HEK293 (cell line): ENCODE data around the gene IFFO2.

Experiments used
- ATF2 ChIP-seq: fragments of 450-650 bp; formaldehyde crosslinking; IDR thresholded peaks from 2 replicates; pipeline ENCODE4 v1.5.1; 2016; ENCODE audit warnings: missing biosample characterization, missing genetic modification characterization, low read depth
- BCL6B ChIP-seq: fragments of 450-650 bp; formaldehyde crosslinking; IDR thresholded peaks from 2 replicates; pipeline ENCODE4 v1.5.1; 2017; ENCODE audit warnings: missing biosample characterization, missing genetic modification characterization
- FEZF1 ChIP-seq: fragments of 450-650 bp; formaldehyde crosslinking; IDR thresholded peaks from 2 replicates; pipeline ENCODE4 v1.5.1; 2016; ENCODE audit warnings: missing biosample characterization, missing genetic modification characterization
- HOXA7 ChIP-seq: sonication (generic); formaldehyde crosslinking; IDR thresholded peaks from 2 replicates; pipeline ENCODE4 v1.8.1; 2022; ENCODE audit warnings: missing genetic modification reagents, borderline replicate concordance
- PRDM4 ChIP-seq: fragments of 450-650 bp; formaldehyde crosslinking; IDR thresholded peaks from 2 replicates; pipeline ENCODE4 v1.5.1; 2017; ENCODE audit warnings: missing biosample characterization, missing genetic modification characterization
- PRDM6 ChIP-seq: fragments of 450-650 bp; formaldehyde crosslinking; IDR thresholded peaks from 2 replicates; pipeline ENCODE4 v1.5.1; 2017; ENCODE audit warnings: missing biosample characterization, missing genetic modification characterization
- SP3 ChIP-seq: fragments of 450-650 bp; formaldehyde crosslinking; IDR thresholded peaks from 2 replicates; pipeline ENCODE4 v1.5.1; 2016; ENCODE audit warnings: missing biosample characterization, missing genetic modification characterization
- YY1 ChIP-seq: fragments of 450-650 bp; formaldehyde crosslinking; IDR thresholded peaks from 2 replicates; pipeline ENCODE4 v1.5.1; 2018; ENCODE audit warnings: missing biosample characterization, missing genetic modification characterization
- ZBTB21 ChIP-seq: fragments of 450-650 bp; formaldehyde crosslinking; IDR thresholded peaks from 2 replicates; pipeline ENCODE4 v1.5.1; 2017; ENCODE audit warnings: missing biosample characterization, missing genetic modification characterization
- ZBTB44 ChIP-seq: fragments of 450-650 bp; IDR thresholded peaks from 2 replicates; pipeline ENCODE4 v1.5.1; 2018; ENCODE audit warnings: missing biosample characterization, mild to moderate bottlenecking, missing genetic modification characterization
- ZEB2 ChIP-seq: fragments of 450-650 bp; formaldehyde crosslinking; IDR thresholded peaks from 2 replicates; pipeline ENCODE4 v1.5.1; 2016; ENCODE audit warnings: missing biosample characterization, missing genetic modification characterization
- ZFP3 ChIP-seq: fragments of 450-650 bp; formaldehyde crosslinking; IDR thresholded peaks from 2 replicates; pipeline ENCODE4 v1.5.1; 2016; ENCODE audit warnings: low read depth, missing biosample characterization, missing genetic modification characterization
- ZFP41 ChIP-seq: fragments of 450-650 bp; formaldehyde crosslinking; IDR thresholded peaks from 2 replicates; pipeline ENCODE4 v1.5.1; 2016; ENCODE audit warnings: missing biosample characterization, missing genetic modification characterization, borderline replicate concordance
- ZNF16 ChIP-seq: fragments of 450-650 bp; formaldehyde crosslinking; IDR thresholded peaks from 2 replicates; pipeline ENCODE4 v1.5.1; 2016; ENCODE audit warnings: low read depth, missing biosample characterization, missing genetic modification characterization
- ZNF169 ChIP-seq: fragments of 450-650 bp; formaldehyde crosslinking; IDR thresholded peaks from 2 replicates; pipeline ENCODE4 v1.5.1; 2016; ENCODE audit warnings: missing biosample characterization, missing genetic modification characterization
- ZNF416 ChIP-seq: fragments of 450-650 bp; formaldehyde crosslinking; IDR thresholded peaks from 2 replicates; pipeline ENCODE4 v1.5.1; 2016; ENCODE audit warnings: missing biosample characterization, missing genetic modification characterization
- ZNF426 ChIP-seq: fragments of 450-650 bp; formaldehyde crosslinking; IDR thresholded peaks from 2 replicates; pipeline ENCODE4 v1.5.1; 2017; ENCODE audit warnings: missing biosample characterization, missing genetic modification characterization, mild to moderate bottlenecking, inconsistent platforms, moderate library complexity
- ZNF449 ChIP-seq: fragments of 450-650 bp; formaldehyde crosslinking; IDR thresholded peaks from 2 replicates; pipeline ENCODE4 v1.5.1; 2017; ENCODE audit warnings: missing biosample characterization, mild to moderate bottlenecking, missing genetic modification characterization, moderate library complexity
- ZNF514 ChIP-seq: fragments of 450-650 bp; formaldehyde crosslinking; IDR thresholded peaks from 2 replicates; pipeline ENCODE4 v1.5.1; 2016; ENCODE audit warnings: missing biosample characterization, missing genetic modification characterization
- ZNF548 ChIP-seq: fragments of 450-650 bp; formaldehyde crosslinking; IDR thresholded peaks from 2 replicates; pipeline ENCODE4 v1.5.1; 2016; ENCODE audit warnings: missing biosample characterization, missing genetic modification characterization
- ZNF558 ChIP-seq: fragments of 450-650 bp; formaldehyde crosslinking; IDR thresholded peaks from 2 replicates; pipeline ENCODE4 v1.5.1; 2016; ENCODE audit warnings: missing biosample characterization, missing genetic modification characterization
- ZNF580 ChIP-seq: fragments of 450-650 bp; formaldehyde crosslinking; IDR thresholded peaks from 2 replicates; pipeline ENCODE4 v1.5.1; 2016; ENCODE audit warnings: missing biosample characterization, missing genetic modification characterization
- ZNF623 ChIP-seq: fragments of 450-650 bp; formaldehyde crosslinking; IDR thresholded peaks from 2 replicates; pipeline ENCODE4 v1.5.1; 2016; ENCODE audit warnings: missing biosample characterization, missing genetic modification characterization
- ZNF692 ChIP-seq: fragments of 450-650 bp; formaldehyde crosslinking; IDR thresholded peaks from 2 replicates; pipeline ENCODE4 v1.5.1; 2016; ENCODE audit warnings: missing biosample characterization, missing genetic modification characterization
- ZNF76 ChIP-seq: fragments of 450-650 bp; formaldehyde crosslinking; IDR thresholded peaks from 2 replicates; pipeline ENCODE4; 2016; ENCODE audit warnings: low read depth, missing biosample characterization, missing genetic modification characterization, borderline replicate concordance
- ZNF792 ChIP-seq: fragments of 450-650 bp; formaldehyde crosslinking; IDR thresholded peaks from 2 replicates; pipeline ENCODE4 v1.5.1; 2016; ENCODE audit warnings: missing biosample characterization, missing genetic modification characterization
- ZSCAN16 ChIP-seq: fragments of 450-650 bp; formaldehyde crosslinking; IDR thresholded peaks from 2 replicates; pipeline ENCODE4 v1.5.1; 2016; ENCODE audit warnings: missing biosample characterization, missing genetic modification characterization

Gene IFFO2

GRCh38 chr1:18945401-18945849 lies 11.1 kb downstream of the IFFO2 start (continued):
- TF ChIP-seq ZNF449 (no peak), HOXA7 (no peak), ZFP41 (tag by site-specific recombination) (no peak), ZNF76 (0 out of 2 replicates have a peak, but pooled peaks have one; percentile 27), ZNF514 (tag by site-specific recombination) (no peak), YY1 (no peak), ZNF580 (tag by site-specific recombination) (no peak; the same call in 1 of the 2 replicates), ZEB2 (tag by site-specific recombination) (peak; percentile 76), FEZF1 (no peak), ZNF416 (tag by site-specific recombination) (no peak), PRDM6 (no peak; the same call in 1 of the 2 replicates), ZNF169 (no peak), BCL6B (tag by site-specific recombination) (no peak), PRDM4 (tag by site-specific recombination) (0 out of 2 replicates have a peak, but pooled peaks have one; percentile 20), ATF2 (tag by site-specific recombination) (no peak), ZSCAN16 (tag by site-specific recombination) (no peak), ZBTB21 (tag by site-specific recombination) (no peak), ZNF623 (tag by site-specific recombination) (no peak), ZNF792 (tag by site-specific recombination) (no peak), ZNF692 (tag by site-specific recombination) (0 out of 2 replicates have a peak, but pooled peaks have one; percentile 30), ZNF558 (tag by site-specific recombination) (no peak), ZFP3 (no peak), ZBTB44 (tag by site-specific recombination) (peak; percentile 57; the same call in 1 of the 2 replicates), SP3 (tag by site-specific recombination) (no peak), ZNF548 (tag by site-specific recombination) (no peak), ZNF16 (no peak), ZNF426 (no peak)
